ENCODE measurements around the gene SCFD2. TPM values are rescaled to one million over a fixed set of nuclear protein-coding genes. Genes with fewer than 3 reads are reported as not detected.
"Not testable (repeated sequence)": the region's sequence is repeated elsewhere in the genome, so short reads cannot be mapped to it uniquely, and the experiment has no call there.

SCFD2 gene
- total RNA-seq, 1 donor from 2014 or later, result 13.2 TPM

- DNase-seq (no peak), ATAC-seq (no peak)
- H3K36me3 ChIP-seq, result no peaks in the 10 kb centered on the region
- no peak for TF ChIP-seq CTCF (IDR thresholded peaks at IDR 0.05)
- no peaks in the 10 kb centered on the region for H3K27me3 ChIP-seq (ENCODE audit: low read depth)
- intact Hi-C loops (cut with DNase I), result loop anchor here (10.0 kb wide), 2 partner anchors 613 to 1033 kb away; partner anchors contain the start of gene PDGFRA
- H3K4me3 ChIP-seq, result no peak overlapping the region
- H3K27ac ChIP-seq, result no peak overlapping the region
- no peaks in the 10 kb centered on the region for H3K4me1 ChIP-seq
- H3K9me3 ChIP-seq, result no peaks in the 10 kb centered on the region
Observed at GRCh38 chr4:53191997-53192396, 173.9 kb downstream of the SCFD2 start.

- no peaks in the 10 kb centered on the region for H3K9me3 ChIP-seq
- no peaks in the 10 kb centered on the region for H3K36me3 ChIP-seq
- intact Hi-C loops (cut with DNase I), result no loop called here
- H3K27ac ChIP-seq, result no peak overlapping the region
- no peaks in the 10 kb centered on the region for H3K4me1 ChIP-seq
- no peaks in the 10 kb centered on the region for H3K27me3 ChIP-seq (ENCODE audit: low read depth)
- no peak for ATAC-seq
- H3K4me3 ChIP-seq, result no peak overlapping the region
- DNase-seq, result no peak
- TF ChIP-seq CTCF (IDR thresholded peaks at IDR 0.05), result no peak
Observed at GRCh38 chr4:53189011-53189410, 176.8 kb downstream of the SCFD2 start.

- H3K4me3 ChIP-seq, result no peak overlapping the region
- no peaks in the 10 kb centered on the region for H3K4me1 ChIP-seq
- DNase-seq (no peak), ATAC-seq (no peak)
- H3K36me3 ChIP-seq, result no peaks in the 10 kb centered on the region
- intact Hi-C loops (cut with DNase I), result no loop called here
- no peaks in the 10 kb centered on the region for H3K9me3 ChIP-seq
- TF ChIP-seq CTCF (IDR thresholded peaks at IDR 0.05), result no peak
- no peaks in the 10 kb centered on the region for H3K27me3 ChIP-seq (ENCODE audit: low read depth)
- H3K27ac ChIP-seq, result no peak overlapping the region
Observed at GRCh38 chr4:53186714-53187358, 179.0 kb downstream of the SCFD2 start.

GRCh38 chr4:53185869-53186585, 179.8 kb downstream of the SCFD2 start:
- no peak for DNase-seq
- Histone ChIP-seq H3K4me1 (no peaks in the 10 kb centered on the region), H3K27me3 (ENCODE audit: low read depth) (no peaks in the 10 kb centered on the region), H3K36me3 (no peaks in the 10 kb centered on the region), H3K27ac (no peak overlapping the region), H3K9me3 (no peaks in the 10 kb centered on the region), H3K4me3 (no peak overlapping the region)
- intact Hi-C loops (cut with DNase I), result no loop called here
- no peak for ATAC-seq
- TF ChIP-seq CTCF (IDR thresholded peaks at IDR 0.05), result no peak

GRCh38 chr4:53183754-53184153, 182.1 kb downstream of the SCFD2 start:
- no peaks in the 10 kb centered on the region for H3K36me3 ChIP-seq
- H3K4me1 ChIP-seq, result no peaks in the 10 kb centered on the region
- no peak for TF ChIP-seq CTCF (IDR thresholded peaks at IDR 0.05)
- H3K27me3 ChIP-seq (ENCODE audit: low read depth), result no peaks in the 10 kb centered on the region
- no peak overlapping the region for H3K4me3 ChIP-seq
- no peaks in the 10 kb centered on the region for H3K9me3 ChIP-seq
- no peak overlapping the region for H3K27ac ChIP-seq
- ATAC-seq (no peak), DNase-seq (no peak)
- intact Hi-C loops (cut with DNase I), result no loop called here

- DNase-seq; H3K4me3 ChIP-seq; H3K4me1 ChIP-seq; H3K27me3 ChIP-seq (ENCODE audit: low read depth); H3K27ac ChIP-seq; intact Hi-C loops (cut with DNase I); H3K9me3 ChIP-seq; H3K36me3 ChIP-seq; ATAC-seq: not testable (repeated sequence)
Observed at GRCh38 chr4:53177751-53178150, 188.1 kb downstream of the SCFD2 start.

Data from lower lobe of right lung (tissue), 2 donors.